ENCODE data around the gene SDE2.
"Not testable (repeated sequence)": the region's sequence is repeated elsewhere in the genome, so short reads cannot be mapped to it uniquely, and the experiment has no call there.

The SDE2 gene

DNA sequence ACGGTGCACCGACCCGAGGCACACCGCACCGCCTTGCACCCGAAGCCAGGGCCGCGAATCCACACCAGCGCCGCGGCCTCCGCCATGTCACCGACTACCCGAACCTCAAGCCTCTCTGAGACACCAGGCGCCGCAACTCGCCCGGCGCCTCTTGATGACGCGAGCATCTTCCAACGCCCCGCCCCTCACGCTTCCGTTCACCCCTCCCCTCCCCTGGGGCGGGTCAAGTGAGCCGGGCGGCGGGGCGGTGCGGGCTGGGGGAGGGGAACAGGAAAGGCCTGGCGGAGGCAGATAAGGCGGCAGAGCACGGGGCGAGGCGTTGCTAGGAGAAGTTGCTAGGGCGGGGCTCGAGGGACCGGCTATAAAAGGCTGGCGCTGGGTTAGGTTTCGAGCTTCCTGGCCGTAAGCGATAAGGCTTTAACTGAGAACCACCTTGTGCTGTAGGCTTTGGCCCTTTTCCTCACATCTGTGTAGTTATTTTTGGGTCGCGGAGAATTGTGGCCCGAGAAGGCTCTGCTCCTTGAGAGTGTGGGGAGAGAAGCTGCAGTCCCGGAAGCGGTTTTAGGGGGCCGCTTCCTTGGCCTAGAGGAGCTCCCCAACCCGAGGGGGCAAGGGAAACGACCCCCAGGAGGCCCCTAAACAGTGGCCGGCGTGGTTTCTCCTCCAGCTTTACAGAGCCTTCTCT lies at the start of gene SDE2:
TSS of gene SDE2 (minus strand) at position 117 of the 685 bp plus-strand sequence. CDS start at position 86, 31 bp downstream.
- DNase-seq, result peak; percentile 98

- DNase-seq, result no peak
Observed at GRCh38 chr1:226048886-226049285, 49.7 kb upstream of the SDE2 start.

DNA sequence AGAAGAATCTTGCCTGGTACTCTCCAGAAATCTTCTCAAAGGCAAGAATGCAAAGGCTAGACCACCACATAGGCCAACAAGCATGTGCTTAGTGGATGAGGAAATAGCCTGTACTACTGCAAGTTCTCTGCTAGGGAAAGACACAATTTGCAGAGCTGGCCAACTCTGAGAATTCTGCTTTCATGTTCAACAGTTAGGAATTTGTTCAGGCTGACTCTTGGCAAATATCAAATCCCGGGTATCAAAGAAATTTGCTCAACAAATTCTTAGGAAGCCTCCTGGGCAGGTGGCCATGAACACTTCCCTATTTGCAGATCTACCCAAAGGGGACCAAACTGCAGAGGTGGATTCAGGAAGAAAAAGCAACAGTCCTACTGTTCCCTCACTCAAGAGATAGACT lies 48.4 kb upstream of the SDE2 start:
- no peak for DNase-seq

- DNase-seq, result no peak
Observed at GRCh38 chr1:226046240-226046639, 47.1 kb upstream of the SDE2 start.

DNA sequence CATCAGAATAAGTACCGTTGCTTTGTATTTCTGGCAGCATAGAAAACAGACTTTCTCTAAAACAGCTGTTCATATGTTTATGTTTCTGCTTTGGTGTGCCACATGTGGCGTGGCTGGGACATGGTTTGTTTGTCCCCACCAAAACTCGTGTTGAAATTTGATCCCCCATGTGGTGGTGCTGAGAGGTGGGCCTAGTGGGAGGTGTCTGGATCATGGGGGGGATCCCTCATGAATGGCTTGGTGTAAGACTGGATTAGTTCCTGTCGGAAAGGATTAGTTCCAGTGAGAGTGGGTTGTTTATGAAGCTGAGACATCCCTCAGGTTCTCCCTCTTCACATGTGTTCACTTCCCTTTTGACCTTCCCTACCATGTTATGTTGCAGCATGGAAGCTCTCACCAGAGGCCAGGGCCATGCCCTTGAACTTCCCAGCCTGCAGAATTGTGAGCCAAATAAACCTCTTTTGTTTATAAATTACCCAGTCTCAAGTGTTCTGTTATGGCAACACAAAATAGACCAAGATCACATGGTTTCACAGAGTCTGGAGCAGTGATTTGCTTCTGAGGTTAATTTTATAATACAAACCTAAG lies 45.5 kb upstream of the SDE2 start:
- DNase-seq, result no peak

GRCh38 chr1:226041419-226041818 lies 42.3 kb upstream of the SDE2 start:
- DNase-seq, result no peak

- DNase-seq, result no peak
Observed at GRCh38 chr1:226038661-226039060, 39.5 kb upstream of the SDE2 start.

DNA sequence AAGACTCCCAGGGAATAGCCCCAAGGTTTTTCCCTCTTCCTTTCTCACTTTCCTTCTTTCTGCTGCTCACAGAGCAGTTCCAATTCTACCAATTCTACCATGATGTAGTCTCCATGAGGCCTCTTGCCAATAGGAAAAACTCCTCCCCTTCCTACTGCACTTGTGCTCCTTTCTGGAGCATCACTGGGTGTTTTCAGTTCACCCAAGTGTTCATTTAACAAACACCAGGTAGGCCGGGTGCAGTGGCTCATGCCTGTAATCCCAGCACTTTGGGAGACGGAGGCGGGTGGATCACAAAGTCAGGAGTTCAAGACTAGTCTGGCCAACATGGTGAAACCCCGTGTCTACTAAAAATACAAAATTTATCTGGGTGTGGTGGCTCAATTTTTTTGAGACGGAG lies 36.8 kb upstream of the SDE2 start:
- DNase-seq, result no peak

DNA sequence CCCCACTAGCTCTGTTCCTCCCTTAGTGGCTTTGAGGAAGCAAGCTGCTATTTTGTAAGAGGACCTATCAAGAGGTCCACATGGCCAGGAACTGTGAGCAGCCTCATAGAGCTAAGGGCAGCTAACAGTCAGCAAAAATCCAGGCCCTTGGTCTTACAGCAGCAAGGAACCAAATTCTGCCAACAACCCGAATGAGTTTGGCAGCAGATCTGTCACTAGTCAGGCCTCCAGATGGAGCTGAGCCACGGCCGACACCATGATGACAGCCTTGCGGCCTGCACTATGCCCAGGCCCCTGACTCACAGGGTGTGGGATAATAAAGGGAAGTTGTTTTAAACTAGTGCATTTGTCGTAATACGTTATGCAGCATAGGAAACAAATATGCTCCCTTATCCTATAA lies 35.3 kb upstream of the SDE2 start:
- no peak for DNase-seq

DNA sequence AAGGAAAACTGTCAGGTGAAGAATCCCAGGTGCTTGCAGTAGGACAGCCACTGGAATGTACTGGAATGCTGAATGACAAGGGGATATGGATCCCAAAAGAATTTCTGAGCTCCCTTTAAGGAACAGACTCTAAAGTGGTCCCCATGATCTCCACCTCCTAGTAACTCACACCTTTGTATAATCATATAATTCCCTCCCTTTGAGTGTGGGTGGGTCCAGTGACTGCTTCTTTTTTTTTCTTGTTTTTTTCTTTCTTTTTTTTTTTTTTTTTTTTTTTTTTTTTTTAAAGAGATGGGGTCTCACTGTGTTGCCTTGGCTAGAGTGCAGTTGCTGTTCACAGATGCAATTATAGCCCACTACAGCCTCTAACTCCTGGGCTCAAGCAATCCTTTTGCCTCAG lies 34.8 kb upstream of the SDE2 start:
- DNase-seq, result no peak

DNA sequence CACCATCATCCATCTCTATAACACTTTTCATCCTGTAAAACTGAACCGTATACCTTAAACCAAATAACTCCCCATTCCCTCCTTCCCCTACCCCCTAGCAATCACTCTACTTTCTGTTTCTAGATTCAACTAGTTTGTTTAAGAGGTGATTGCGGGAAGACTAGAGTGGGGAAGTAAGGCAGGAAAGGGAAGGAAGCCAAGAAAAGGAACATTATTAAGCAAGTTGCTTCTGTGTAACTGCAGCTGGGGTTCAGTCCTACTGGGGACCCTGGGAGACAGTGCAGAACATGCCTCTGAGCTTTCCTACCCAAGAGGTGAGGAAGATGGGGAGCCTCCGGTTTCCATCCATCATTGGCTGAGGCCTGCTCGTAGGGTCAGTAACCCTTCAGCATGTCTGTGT lies 34.4 kb upstream of the SDE2 start:
- no peak for DNase-seq

- DNase-seq, result no peak
Observed at GRCh38 chr1:226029568-226030225, 30.6 kb upstream of the SDE2 start.

DNA sequence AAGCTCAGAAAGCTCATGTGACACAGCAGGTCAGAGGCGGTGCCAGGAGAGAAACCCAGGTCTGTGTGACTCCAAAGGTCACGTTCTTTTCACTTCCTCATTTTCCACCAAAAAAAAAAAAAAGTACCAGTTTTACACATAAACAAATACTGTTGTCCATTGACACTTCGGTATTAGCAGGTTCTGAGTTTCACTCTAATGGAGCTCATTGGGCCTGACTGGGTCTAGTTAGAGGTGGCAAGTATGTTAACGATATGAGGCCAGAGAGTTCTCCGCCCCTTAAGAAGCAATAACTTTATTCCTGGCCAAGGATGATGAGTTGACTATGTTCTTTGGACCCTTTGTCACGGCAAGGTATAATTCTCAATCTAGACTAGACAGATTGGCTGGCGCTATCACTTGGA lies 30.0 kb upstream of the SDE2 start:
- DNase-seq, result no peak

DNA sequence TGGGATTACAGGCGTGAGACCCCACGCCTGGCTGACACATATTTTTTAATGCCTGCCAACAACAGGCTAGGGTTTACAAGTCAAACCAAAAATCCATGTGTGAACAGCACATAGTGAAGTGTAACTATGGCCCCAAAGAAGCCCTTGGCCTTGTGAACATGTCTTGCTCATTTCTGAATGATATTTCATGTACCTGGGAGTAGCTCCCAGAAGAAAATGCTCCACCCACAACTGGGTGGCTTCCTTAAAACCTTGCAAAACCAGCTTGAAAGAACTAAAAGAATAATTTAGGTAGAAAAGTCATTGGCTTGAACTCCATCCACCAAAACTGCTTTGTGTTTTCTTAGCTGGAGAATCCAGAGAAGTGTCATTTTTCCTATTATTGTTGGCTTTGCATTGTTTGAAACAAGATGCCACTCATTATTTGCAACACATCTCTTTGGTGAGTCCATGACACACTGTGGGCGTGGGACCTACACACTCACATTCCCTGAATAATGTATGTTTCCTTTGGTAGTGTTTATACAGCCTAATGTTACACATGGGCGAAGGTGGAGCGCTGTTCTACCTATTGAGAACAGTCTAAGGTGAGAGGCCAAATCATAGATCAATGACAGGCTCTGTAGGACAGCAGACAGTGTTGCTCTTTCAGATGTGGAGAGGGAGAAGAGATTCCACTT lies 28.5 kb upstream of the SDE2 start:
- DNase-seq, result no peak

GRCh38 chr1:226026833-226027232 lies 27.7 kb upstream of the SDE2 start:
- no peak for DNase-seq

GRCh38 chr1:226023735-226024134 lies 24.6 kb upstream of the SDE2 start:
- DNase-seq, result no peak

GRCh38 chr1:226021801-226022200 lies 22.7 kb upstream of the SDE2 start:
- no peak for DNase-seq

DNA sequence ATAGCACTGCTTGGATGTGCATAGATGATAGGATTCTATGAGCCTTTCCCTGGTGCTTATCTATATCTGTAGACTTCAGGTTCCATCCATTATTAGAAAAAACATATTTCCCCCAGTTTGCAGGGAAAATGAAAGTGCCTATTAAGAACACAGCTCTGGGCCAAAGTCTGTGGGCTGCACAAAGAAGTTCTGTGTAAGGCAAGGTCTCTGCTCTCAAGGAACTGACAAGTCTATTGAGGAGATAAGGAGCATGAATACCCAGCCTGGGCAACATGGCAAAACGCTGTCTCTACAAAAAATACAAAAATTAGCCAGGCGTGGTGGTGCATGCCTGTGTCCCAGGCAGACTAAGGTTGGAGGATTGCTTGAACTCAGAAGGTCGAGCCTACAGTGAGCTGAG lies 22.3 kb upstream of the SDE2 start:
- DNase-seq, result no peak

DNA sequence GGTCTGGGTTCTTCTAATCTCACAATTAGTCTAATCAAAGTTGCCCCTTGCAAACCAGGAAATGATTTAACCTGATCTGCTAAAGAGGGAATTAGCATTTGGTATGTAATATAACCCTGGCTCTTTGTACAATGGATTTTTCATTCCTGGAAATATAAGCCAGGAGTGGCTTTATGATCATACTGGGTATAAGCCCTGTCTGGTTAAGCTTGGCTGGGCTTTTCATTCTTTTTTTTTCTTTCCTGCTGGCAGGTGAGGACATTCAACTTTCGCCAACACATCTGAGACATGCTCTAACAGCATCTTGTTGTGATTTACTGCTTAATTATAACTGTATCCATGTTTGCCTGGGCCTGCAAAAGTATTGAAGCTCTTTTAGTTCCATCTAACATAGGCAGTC lies 20.4 kb upstream of the SDE2 start:
- DNase-seq, result no peak

DNA sequence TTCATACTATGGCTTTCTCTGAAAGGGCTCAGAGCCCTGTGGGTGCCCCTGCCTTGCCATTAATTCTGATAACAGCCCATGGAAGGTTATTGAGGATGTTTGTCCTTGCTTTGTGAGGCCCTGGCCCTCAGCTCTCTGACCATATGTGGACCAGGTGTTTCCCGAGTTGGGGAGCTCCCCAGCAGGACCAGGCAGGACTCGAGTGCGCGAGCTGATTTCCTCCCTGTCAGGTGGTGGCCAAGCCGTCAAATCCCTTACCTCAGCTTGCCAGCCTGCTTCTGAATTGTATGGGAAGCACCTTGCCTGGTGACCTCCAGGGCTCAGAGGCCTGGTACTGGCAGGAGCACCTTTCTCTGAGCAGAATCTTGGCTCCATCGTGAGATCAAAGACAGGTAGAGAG lies 17.9 kb upstream of the SDE2 start:
- DNase-seq, result no peak

DNA sequence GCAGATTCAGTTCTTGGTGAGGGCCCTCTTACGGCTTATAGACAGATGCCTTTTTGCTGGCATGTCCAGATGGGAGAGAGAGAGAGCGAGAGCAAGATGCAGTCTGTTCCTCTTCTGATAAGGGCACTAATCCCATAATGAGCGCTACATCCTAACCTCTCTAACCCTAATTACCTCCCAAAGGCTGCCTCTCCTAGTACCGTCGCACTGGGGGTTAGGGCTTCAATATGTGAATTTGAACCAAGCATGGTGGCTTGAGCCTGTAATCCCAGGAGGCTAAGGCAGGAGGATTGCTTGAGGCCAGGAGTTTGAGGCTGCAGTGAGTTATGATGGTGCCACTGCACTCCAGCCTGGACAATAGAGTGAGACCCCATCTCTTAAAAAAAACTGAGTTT lies 10.5 kb upstream of the SDE2 start:
- no peak for DNase-seq

DNA sequence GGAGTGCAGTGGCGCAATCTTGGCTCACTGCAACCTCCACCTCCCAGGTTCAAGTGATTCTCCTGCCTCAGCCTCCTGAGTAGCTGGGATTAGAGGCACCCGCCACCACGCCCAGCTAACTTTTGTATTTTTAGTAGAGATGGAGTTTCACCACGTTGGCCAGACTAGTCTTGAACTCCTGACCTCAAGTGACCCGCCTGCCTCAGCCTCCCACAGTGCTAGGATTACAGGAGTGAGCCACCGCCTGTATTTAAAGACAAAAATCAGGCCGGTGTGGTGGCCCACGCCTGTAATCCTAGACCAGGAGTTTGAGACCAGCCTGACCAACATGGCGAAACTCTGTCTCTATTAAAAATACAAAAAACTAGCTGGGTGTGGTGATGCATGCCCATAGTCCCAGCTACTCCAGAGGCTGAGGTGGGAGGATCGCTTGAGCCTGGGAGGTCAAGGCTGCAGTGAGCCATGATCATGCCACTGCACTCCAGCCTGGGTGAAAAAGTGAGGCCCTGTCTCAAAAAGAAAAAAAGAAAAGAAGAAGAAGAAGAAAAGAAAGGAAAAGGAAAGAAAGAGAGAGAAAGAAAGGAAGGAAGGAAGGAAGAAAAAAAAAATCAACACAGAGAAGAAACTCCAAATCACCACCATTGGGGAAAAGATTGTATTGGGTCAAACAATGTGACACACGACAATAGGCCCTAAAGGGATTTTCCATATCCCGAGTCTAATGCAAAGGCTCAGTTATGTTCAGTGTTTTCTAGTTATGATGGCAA lies 8.2 kb upstream of the SDE2 start:
- DNase-seq, result not testable (repeated sequence)

GRCh38 chr1:226006686-226007085 lies 7.5 kb upstream of the SDE2 start:
- DNase-seq, result no peak

Measured in NK-92 treated with Interleukin-12 subunit alpha and Interleukin-12 subunit beta, amount 100 ng/mL, for 24 hours (cell line).